Liver (tissue), 3 donors: Measurements from ENCODE around the gene VEGFC.

ENCODE experiments used
- CTCF ChIP-seq: fragments of 150-350 bp; IDR thresholded peaks from 2 replicates; pipeline ENCODE4 v1.5.1; 2017; ENCODE audit warnings: improper control_type of control experiment, low read depth, low read length; ENCODE audit not compliant: missing input control
- EGR1 ChIP-seq, 2 donors: IDR thresholded peaks; 2 replicates each; pipeline ENCODE4 v1.6.1; 2016 to 2018; ENCODE audit warnings: antibody characterized with exemption in 2 of 2, low read depth in 2 of 2
- JUND ChIP-seq, 2 donors: IDR thresholded peaks; 2 replicates each; pipeline ENCODE4 v1.6.1; 2016; ENCODE audit warnings: antibody characterized with exemption in 2 of 2
- MAX ChIP-seq: IDR thresholded peaks from 2 replicates; pipeline ENCODE4 v1.6.1; 2016; ENCODE audit warnings: antibody characterized with exemption
- RAD21 ChIP-seq, 2 donors: IDR thresholded peaks; 2 replicates each; pipeline ENCODE4 v1.6.1; 2016; ENCODE audit warnings: antibody characterized with exemption in 2 of 2, mild to moderate bottlenecking in 2 of 2
- REST ChIP-seq: IDR thresholded peaks from 2 replicates; pipeline ENCODE4 v1.6.1; 2016; ENCODE audit warnings: antibody characterized with exemption, mild to moderate bottlenecking
- RXRA ChIP-seq, 2 donors: IDR thresholded peaks; 2 replicates each; pipeline ENCODE4 v1.6.1; 2017 to 2018; ENCODE audit warnings: antibody characterized with exemption in 2 of 2, mild to moderate bottlenecking in 1 of 2
- SP1 ChIP-seq: IDR thresholded peaks from 2 replicates; pipeline ENCODE4 v1.6.1; 2018; ENCODE audit warnings: antibody characterized with exemption, mild to moderate bottlenecking
- YY1 ChIP-seq: IDR thresholded peaks from 2 replicates; pipeline ENCODE4 v1.6.1; 2016; ENCODE audit warnings: antibody characterized with exemption, mild to moderate bottlenecking
- donor health status: healthy.
- donor health status: healthy.

GRCh38 chr4:176761872-176762271, 30.9 kb downstream of the VEGFC start:
- TF ChIP-seq CTCF (no peak), SP1 (no peak), JUND (IDR thresholded peaks at IDR 0.05) (no peak), MAX (no peak), RAD21 (IDR thresholded peaks at IDR 0.05) (no peak), REST (no peak), RXRA (IDR thresholded peaks at IDR 0.05) (no peak), EGR1 (IDR thresholded peaks at IDR 0.05; ENCODE audit: low read depth in 2 of 2) (no peak), YY1 (no peak)
